Measurements from ENCODE around the gene TLNRD1. TPM values are rescaled to one million over a fixed set of nuclear protein-coding genes. Genes with fewer than 3 reads are reported as not detected.

TLNRD1 gene
- total RNA-seq, 2 donors from 2014 or later = 34.0 to 51.1 TPM

DNA sequence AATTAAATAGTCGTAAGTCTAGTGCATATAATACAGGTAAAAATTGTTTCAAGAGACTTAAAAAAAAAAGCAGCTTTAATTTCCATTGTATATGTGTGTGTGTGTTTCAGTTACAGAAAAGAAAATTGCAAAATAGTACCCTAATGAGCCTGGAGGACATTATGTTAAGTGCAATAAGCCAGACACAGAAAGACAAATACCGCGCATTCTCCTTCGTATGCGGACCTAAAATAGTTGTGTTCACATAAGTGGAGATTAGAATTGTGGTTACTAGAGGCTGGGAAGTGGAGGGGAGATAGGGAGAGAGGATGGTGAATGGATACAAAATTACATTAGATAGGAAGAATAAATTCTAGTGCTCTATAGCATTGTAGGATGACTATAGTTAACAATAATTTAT lies 14.7 kb upstream of the TLNRD1 start:
- Histone ChIP-seq H3K27me3 (replicated peaks; ENCODE audit: insufficient read depth) (no peaks in the 10 kb centered on the region), H3K4me1 (ENCODE audit: control insufficient read depth in 1 of 2, low read depth in 2 of 2) (peaks cover 23 to 30% of the 10 kb centered on the region in 2 donors), H3K9me3 (no peaks in the 10 kb centered on the region), H3K36me3 (no peaks in the 10 kb centered on the region), H3K27ac (no peak overlapping the region), H3K4me3 (no peak overlapping the region)
- DNase-seq (ENCODE audit: low spot score) (no peak), ATAC-seq (ENCODE audit: insufficient number of reproducible peaks, low FRiP score, low read depth) (no peak)
- no peak for TF ChIP-seq CTCF (IDR thresholded peaks at IDR 0.05)

DNA sequence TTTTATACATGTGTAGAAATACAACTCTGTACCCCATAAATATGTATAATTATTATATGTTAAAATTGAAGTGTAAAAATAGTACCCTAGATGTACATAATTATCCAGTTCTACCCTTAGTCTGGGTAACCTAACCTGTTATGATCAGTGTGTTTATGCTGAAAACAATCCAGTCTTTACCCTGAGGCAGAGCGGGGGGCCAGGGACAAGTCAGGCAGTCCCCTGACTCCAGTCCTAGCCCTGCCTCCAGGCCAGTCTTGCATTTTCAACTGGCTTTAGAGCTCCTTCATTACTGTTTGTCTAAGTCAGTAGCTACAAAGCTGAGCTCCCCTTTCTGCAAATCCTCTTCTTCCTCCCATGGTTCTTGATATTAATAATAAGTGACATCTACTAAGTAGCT lies 14.2 kb upstream of the TLNRD1 start:
- Histone ChIP-seq H3K9me3 (no peaks in the 10 kb centered on the region), H3K27me3 (replicated peaks; ENCODE audit: insufficient read depth) (no peaks in the 10 kb centered on the region), H3K4me3 (no peak overlapping the region), H3K4me1 (ENCODE audit: control insufficient read depth in 1 of 2, low read depth in 2 of 2) (peaks cover 23 to 35% of the 10 kb centered on the region in 2 donors), H3K27ac (no peak overlapping the region), H3K36me3 (no peaks in the 10 kb centered on the region)
- no peak for DNase-seq (ENCODE audit: low spot score)
- TF ChIP-seq CTCF (IDR thresholded peaks at IDR 0.05) = no peak
- no peak for ATAC-seq (ENCODE audit: insufficient number of reproducible peaks, low FRiP score, low read depth)

DNA sequence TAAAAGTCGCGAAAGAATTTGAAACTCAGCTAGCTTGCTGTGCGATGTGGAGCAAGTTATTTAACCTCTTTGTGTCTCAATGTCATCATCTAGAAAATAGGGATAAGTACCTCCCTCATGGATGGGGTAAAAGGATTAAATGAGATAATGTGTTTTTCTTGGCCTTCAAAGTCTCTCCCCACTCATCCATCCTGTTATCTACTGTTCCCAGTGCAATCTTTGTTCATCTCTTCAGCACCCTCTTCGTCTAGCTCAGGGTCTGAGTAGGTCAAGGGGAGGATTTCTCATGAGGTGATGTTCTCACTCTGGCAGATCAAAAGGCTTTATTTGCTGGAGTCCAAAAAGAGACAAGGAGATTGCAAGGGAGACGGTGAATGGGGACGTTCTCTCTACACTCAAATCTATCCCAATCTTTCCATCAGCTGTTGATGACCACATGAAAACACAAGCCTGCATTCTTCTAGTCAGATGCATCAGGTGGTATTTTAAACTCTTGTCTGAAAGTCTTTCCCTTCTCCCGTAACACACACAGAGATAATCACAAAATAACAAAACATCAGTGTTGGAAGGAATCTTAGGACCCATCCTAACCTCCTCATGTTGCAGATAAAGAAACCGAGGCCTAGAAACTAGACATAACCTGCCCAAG lies 12.5 kb upstream of the TLNRD1 start:
- DNase-seq (ENCODE audit: low spot score) (no peak), ATAC-seq (ENCODE audit: insufficient number of reproducible peaks, low FRiP score, low read depth) (no peak)
- no peaks in the 10 kb centered on the region for H3K36me3 ChIP-seq
- H3K9me3 ChIP-seq = no peaks in the 10 kb centered on the region
- H3K4me1 ChIP-seq (ENCODE audit: control insufficient read depth in 1 of 2, low read depth in 2 of 2) = peaks cover 23 to 35% of the 10 kb centered on the region in 2 donors
- no peak overlapping the region for H3K27ac ChIP-seq
- peak overlapping the region; percentile 76 for H3K4me3 ChIP-seq
- no peak for TF ChIP-seq CTCF (IDR thresholded peaks at IDR 0.05)
- no peaks in the 10 kb centered on the region for H3K27me3 ChIP-seq (replicated peaks; ENCODE audit: insufficient read depth)

DNA sequence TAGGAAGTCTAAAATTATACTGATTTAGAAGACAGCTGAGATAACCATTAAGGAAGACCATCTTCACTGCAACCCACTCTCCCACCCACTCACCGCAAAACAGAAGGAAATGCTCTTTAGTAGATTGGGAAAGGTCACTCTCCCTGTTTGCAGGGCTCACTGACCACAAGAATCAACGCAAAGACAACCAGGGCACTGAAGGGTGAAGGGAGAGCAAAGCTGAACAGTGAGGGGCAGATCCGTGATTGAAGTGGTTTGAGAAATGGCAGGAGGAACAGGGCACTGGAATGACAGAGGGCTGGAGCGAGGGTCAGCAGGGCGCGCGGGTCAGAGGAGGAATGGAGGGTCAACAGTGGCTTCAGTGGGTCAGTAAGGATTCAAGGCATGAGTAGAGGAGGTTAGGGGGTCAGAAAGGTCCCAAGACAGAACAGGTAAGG lies 11.6 kb upstream of the TLNRD1 start:
- Histone ChIP-seq H3K36me3 (no peaks in the 10 kb centered on the region), H3K4me3 (peak overlapping the region; percentile 76), H3K27ac (peak overlapping the region; percentile 82 to 97), H3K27me3 (replicated peaks; ENCODE audit: insufficient read depth) (no peaks in the 10 kb centered on the region), H3K4me1 (ENCODE audit: control insufficient read depth in 1 of 2, low read depth in 2 of 2) (peaks cover 23 to 35% of the 10 kb centered on the region in 2 donors), H3K9me3 (no peaks in the 10 kb centered on the region)
- no peak for DNase-seq (ENCODE audit: low spot score)
- no peak for TF ChIP-seq CTCF (IDR thresholded peaks at IDR 0.05)
- no peak for ATAC-seq (ENCODE audit: insufficient number of reproducible peaks, low FRiP score, low read depth)

- peak within 1 kb of the TSS; percentile 90 to 97 for H3K27ac ChIP-seq
- H3K9me3 ChIP-seq = no peaks in the 10 kb centered on the region
- ATAC-seq (ENCODE audit: insufficient number of reproducible peaks, low FRiP score, low read depth) (peak; percentile 96), DNase-seq (ENCODE audit: low spot score) (peak; percentile 89)
- H3K4me3 ChIP-seq = peak within 1 kb of the TSS; percentile 76
- TF ChIP-seq CTCF (IDR thresholded peaks at IDR 0.05) = no peak
- H3K36me3 ChIP-seq = no peaks in the 10 kb centered on the region
- H3K27me3 ChIP-seq (replicated peaks; ENCODE audit: insufficient read depth) = no peaks in the 10 kb centered on the region
- H3K4me1 ChIP-seq (ENCODE audit: control insufficient read depth in 1 of 2, low read depth in 2 of 2) = peaks cover 23 to 35% of the 10 kb centered on the region in 2 donors
These were observed 10.9 kb upstream of the TLNRD1 start, which contains the start of gene MESD for GRCh38 chr15:80989518-80990478. TSS of gene MESD (minus strand) at chr15:80989819. CDS start at chr15:80989791, 28 bp downstream.

All from thoracic aorta (tissue), 2 donors.